Activated CD8-positive, alpha-beta memory T cell treated with anti-CD3 and anti-CD28 coated beads for 24 hours (primary cell): Measurements from ENCODE around the gene ARPC2.
"Not testable (repeated sequence)": the region's sequence is repeated elsewhere in the genome, so short reads cannot be mapped to it uniquely, and the experiment has no call there.

ENCODE experiments used
- DNase-seq: peaks from one replicate; pipeline ENCODE4 v3.0.0-alpha.2; 2020

The ARPC2 gene

GRCh38 chr2:218271865-218272530 lies 55.0 kb downstream of the ARPC2 start:
- DNase-seq, result no peak

GRCh38 chr2:218272531-218273212 lies 55.7 kb downstream of the ARPC2 start:
- peak; percentile 88 for DNase-seq

GRCh38 chr2:218273214-218273907 lies 56.4 kb downstream of the ARPC2 start:
- not testable (repeated sequence) for DNase-seq

- DNase-seq, result no peak
These were observed 56.9 kb downstream of the ARPC2 start for GRCh38 chr2:218273908-218274249.

- DNase-seq, result no peak
These were observed 57.6 kb downstream of the ARPC2 start for GRCh38 chr2:218274586-218274985.

GRCh38 chr2:218275371-218276072 lies 58.5 kb downstream of the ARPC2 start:
- DNase-seq, result no peak

GRCh38 chr2:218276986-218277755 lies 60.2 kb downstream of the ARPC2 start:
- no peak for DNase-seq

- DNase-seq, result no peak
These were observed 60.9 kb downstream of the ARPC2 start for GRCh38 chr2:218277921-218278320.

GRCh38 chr2:218278531-218279360 lies 61.8 kb downstream of the ARPC2 start:
- DNase-seq, result no peak

GRCh38 chr2:218280260-218280870 lies 63.4 kb downstream of the ARPC2 start:
- no peak for DNase-seq

- DNase-seq, result no peak
These were observed 64.5 kb downstream of the ARPC2 start for GRCh38 chr2:218281449-218281848.

- DNase-seq, result no peak
These were observed 65.4 kb downstream of the ARPC2 start for GRCh38 chr2:218282173-218282991.

GRCh38 chr2:218284106-218284811 lies 67.3 kb downstream of the ARPC2 start:
- DNase-seq, result peak; percentile 81

- no peak for DNase-seq
These were observed 68.6 kb downstream of the ARPC2 start for GRCh38 chr2:218285604-218286003.

- DNase-seq, result peak; percentile 86
These were observed 69.8 kb downstream of the ARPC2 start for GRCh38 chr2:218286570-218287459.

- DNase-seq, result no peak
These were observed 72.8 kb downstream of the ARPC2 start for GRCh38 chr2:218289639-218290315.

- no peak for DNase-seq
These were observed 73.6 kb downstream of the ARPC2 start for GRCh38 chr2:218290316-218291261.
